Lower leg skin (tissue), 3 donors: ENCODE measurements around the gene TXNRD3.

ENCODE experiments used
- CTCF ChIP-seq, 3 donors: fragments of 450-650 bp; IDR thresholded peaks; one replicate each; pipeline ENCODE4 v1.5.1; 2016; ENCODE audit warnings: antibody characterized with exemption in 3 of 3, mild to moderate bottlenecking in 3 of 3, moderate library complexity in 2 of 3
- POLR2A ChIP-seq, 2 donors: fragments of 450-650 bp; IDR thresholded peaks; one replicate each; pipeline ENCODE4 v1.6.1; 2016 to 2017; ENCODE audit warnings: antibody characterized with exemption in 2 of 2, mild to moderate bottlenecking in 1 of 2, moderate library complexity in 1 of 2

GRCh38 chr3:126685493-126685892, 30.6 kb upstream of the TXNRD3 start:
- TF ChIP-seq CTCF (IDR thresholded peaks at IDR 0.05) (no peak), POLR2A (IDR thresholded peaks at IDR 0.05) (no peak)
